Prostate gland (tissue), 2 donors: ENCODE results near the gene CREB5.

Source experiments
- CTCF ChIP-seq, 4 experiments: fragments of 200-600 bp in 2 of 4; fragments of 450-650 bp in 2 of 4; sonication (generic) in 2 of 4; IDR thresholded peaks; 1 replicate in 3 of 4; 2 replicates in 1 of 4; pipeline ENCODE4 v1.5.1; 2016 to 2019; ENCODE audit warnings: antibody characterized with exemption in 4 of 4, mild to moderate bottlenecking in 2 of 4, moderate library complexity in 2 of 4
- POLR2A ChIP-seq: fragments of 450-650 bp; IDR thresholded peaks from one replicate; pipeline ENCODE4 v1.6.1; 2016; ENCODE audit warnings: antibody characterized with exemption, mild to moderate bottlenecking
- POLR2AphosphoS5 ChIP-seq: sonication (generic); formaldehyde crosslinking; IDR thresholded peaks from one replicate; pipeline ENCODE4 v1.6.1; 2017; ENCODE audit warnings: antibody characterized with exemption

DNA sequence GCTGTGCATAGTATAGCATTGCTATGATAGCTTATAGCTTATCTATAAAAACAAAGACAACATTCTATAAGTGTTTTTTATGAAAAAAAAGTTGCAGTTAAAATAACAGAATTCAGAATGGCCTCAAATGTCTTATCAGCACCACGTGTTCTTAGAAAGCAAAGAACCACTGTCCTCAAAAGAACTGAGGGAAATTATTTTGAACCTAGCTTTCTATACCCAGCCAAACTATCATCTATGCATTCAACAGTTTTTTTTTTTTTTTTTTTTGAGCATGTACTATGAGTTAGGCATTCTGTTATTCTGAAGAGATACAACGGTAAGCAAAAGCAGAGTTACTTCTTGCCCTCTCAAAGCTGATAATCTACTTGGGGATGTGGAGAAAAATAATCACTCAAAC, 247.8 kb downstream of the CREB5 start:
- TF ChIP-seq CTCF (IDR thresholded peaks at IDR 0.05) (no peak), POLR2A (no peak), POLR2AphosphoS5 (no peak)
